ENCODE results near the gene SRSF5. TPM values are rescaled to one million over a fixed set of nuclear protein-coding genes. Genes with fewer than 3 reads are reported as not detected.
"Not testable (repeated sequence)": the region's sequence is repeated elsewhere in the genome, so short reads cannot be mapped to it uniquely, and the experiment has no call there.

SRSF5 gene
- total RNA-seq, result 253 TPM

GRCh38 chr14:69766984-69767368 is at the start of gene SRSF5:
Gene SRSF5 (plus strand): TSS chr14:69767142. CDS start chr14:69768157, 1,015 bp downstream.
- peak; percentile 97 for DNase-seq

DNA sequence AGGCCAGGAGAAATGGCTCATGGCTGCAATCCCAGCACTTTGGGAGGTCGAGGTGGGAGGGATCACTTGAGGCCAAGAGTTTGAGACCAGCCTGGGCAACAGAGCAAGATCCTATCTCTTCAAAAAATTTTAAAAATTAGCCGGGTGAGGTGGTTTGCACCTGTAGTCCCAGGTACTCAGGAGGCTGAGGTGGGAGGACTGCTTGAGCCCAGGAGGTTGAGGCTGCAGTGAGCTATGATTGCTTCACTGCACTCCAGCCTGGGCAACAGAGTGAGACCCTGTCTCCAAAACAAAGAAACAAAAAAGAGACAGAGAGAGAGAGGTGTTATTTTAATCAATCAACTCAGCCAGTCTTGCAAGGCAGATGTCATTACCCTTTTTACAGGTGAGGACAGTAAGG is 48.3 kb upstream of the SRSF5 start:
- not testable (repeated sequence) for DNase-seq

DNA sequence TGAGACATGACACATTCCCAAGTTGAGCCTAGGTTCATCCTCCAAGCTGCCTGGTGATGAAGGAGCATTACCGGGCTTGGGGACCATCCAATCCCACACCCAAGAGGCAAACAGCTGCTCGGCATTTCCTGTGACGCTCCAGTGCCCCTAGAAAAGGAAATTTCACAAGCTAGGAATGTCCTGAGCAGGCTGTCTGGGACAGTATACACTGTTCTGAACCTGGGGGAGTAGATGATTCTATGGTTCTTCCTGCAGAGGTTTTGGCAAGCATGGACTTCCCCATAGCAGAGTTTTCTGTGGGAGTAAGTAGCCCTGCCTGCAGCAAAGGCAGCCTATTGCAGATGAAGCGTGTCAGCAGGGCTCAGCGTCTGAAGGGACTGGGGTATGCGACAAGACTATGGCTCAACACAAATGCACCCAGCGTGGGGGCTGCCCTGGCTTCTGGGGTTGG is 47.4 kb upstream of the SRSF5 start:
- DNase-seq, result peak; percentile 17

DNA sequence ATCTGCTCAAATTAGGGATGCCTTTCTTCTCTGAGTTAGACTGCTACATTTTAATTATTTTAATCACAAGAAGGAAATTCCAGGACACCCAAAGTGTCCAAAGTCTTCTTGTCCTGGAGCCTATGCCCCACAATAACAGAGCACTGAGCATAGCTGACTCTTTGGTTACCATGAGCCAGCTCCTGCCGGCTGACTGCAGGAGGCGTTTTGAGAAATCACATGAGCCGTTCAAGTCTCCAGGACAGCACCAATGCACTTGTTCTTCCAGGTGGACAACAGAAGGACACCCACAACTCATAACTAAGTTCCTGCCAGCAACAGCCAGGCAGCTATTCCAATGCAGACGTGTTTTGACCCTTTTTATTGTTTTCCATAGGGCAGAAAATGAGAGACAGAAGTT is 46.0 kb upstream of the SRSF5 start:
- no peak for DNase-seq

- peak; percentile 35 for DNase-seq
These were observed 40.0 kb upstream of the SRSF5 start for GRCh38 chr14:69726761-69727511.

GRCh38 chr14:69727860-69728259 is 39.1 kb upstream of the SRSF5 start:
- DNase-seq, result no peak

DNA sequence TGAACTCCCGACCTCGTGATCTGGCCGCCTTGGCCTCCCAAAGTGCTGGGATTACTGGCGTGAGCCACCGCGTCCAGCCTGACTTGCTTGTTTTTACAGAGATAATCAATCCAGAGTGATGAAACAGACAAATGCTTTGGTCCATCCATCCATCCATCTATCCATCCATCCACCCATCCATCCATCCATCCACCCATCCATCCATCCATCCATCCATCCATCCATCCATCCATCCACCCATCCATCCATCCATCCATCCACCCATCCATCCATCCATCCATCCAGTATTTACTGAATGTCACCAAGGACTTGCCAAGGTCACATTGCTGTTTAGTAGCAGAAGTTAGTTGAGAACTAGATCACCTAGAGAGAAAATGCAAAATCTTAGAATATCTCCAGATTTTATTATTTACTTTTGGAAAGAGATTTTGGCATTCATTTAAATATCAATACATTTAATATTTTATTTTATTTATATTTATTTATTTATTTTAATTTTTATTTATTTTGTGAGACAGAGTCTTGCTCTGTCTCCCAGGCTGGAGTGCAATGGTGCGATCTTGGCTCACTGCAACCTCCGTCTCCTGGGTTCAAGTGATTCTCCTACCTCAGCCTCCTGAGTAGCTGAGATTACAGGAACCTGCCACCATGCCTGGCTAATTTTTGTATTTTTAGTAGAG is 34.9 kb upstream of the SRSF5 start:
- not testable (repeated sequence) for DNase-seq

- DNase-seq, result not testable (repeated sequence)
These were observed 30.5 kb upstream of the SRSF5 start for GRCh38 chr14:69736405-69736804.

DNA sequence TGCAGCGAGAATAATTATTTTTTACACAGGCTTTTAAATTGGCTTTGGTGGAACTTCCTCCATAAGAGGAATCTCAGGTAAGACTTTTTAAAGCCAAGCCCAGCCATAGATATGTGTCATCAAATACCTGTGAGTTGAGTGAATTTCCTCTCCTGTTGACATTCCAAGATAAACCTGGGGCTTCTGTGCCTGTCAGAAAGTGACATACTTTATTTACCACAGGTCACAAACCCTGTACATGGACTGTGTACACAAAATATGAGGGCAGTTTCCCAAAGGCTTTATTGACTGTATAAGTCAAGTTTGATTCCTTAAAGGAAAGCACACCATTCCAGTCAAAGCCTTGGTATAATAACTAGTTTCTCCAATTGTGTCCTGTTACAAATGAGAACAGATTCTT is 25.9 kb upstream of the SRSF5 start:
- DNase-seq, result no peak

DNA sequence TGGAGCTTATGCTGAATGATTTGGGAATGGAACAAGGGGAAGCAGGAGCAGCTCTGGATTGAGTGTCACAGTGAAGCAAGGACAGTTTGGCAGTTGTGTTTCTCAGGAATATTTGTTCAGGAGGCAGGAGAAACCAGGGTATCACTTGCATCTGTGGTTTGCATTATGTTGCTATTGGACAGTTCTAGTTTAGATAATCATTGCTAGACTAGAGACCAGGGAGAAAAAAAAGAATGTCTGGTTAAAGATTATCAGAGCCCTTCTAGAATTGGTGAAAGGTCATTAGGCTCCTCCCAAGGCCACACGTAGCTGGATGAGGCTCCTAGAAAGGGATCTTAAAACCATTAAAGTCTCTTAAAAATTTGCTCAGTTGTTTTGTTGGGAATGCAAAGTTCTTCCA is 17.0 kb upstream of the SRSF5 start:
- no peak for DNase-seq

DNA sequence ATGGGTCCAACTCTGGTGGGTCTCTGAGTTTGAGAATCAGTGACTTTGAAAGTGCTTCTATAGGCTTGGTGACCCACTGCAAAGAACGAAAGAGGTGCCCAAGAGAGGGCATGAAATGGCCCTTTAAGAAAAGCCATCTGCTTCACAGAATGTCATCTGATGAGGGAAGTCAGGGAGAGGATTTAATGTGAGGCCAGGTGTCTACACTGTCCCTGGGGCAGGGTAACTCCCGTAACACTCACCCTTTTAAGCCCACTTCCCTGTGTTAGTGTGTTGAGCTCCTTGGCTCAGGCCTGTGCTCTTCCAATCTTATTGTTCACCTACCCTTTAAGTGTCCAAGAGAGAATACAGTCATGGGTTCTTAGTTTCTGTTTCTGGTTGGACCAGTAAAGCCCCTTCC is 16.4 kb upstream of the SRSF5 start:
- DNase-seq, result no peak

DNA sequence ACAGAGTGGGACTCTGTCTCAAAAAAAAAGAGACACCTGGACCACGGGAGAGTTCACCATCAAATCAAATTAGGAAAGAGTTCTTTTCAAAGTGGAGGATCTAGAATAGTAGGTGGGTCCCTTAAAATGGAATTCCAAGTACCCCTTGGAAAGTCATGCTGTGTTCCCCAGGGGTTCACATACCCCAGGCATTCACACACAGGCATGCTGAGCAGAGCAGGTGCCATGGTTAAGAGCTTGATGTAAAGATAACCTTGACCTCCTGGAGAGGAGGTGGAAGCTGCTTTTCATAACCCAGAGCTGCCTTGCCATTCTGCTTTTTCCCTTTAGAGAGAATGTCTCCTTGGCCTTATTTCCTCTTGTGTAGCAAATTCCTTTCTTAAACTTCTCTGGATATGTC is 14.2 kb upstream of the SRSF5 start:
- no peak for DNase-seq

GRCh38 chr14:69753860-69754259 is 13.1 kb upstream of the SRSF5 start:
- DNase-seq, result no peak

DNA sequence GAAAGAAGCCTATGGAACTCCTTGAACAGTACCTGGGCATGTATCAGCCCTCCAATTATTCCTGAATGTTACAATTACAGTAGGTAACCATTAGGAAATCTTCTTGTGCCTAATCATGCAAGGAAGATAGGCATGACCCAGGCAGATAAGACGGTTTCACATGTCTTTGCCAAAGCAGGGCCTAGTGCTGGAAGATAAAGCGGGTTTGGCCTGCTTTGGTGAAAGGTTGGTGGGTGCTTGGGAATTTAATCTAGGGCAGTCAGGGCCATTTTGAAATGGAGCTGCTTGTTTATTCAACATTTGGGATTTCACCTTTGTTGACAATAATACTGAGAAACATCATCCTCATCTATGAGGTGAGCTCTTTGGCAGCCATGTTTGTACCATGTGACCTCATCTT is 12.5 kb upstream of the SRSF5 start:
- no peak for DNase-seq

GRCh38 chr14:69755296-69755695 is 11.6 kb upstream of the SRSF5 start:
- DNase-seq, result no peak

- DNase-seq, result no peak
These were observed 11.2 kb upstream of the SRSF5 start for GRCh38 chr14:69755784-69756183.

DNA sequence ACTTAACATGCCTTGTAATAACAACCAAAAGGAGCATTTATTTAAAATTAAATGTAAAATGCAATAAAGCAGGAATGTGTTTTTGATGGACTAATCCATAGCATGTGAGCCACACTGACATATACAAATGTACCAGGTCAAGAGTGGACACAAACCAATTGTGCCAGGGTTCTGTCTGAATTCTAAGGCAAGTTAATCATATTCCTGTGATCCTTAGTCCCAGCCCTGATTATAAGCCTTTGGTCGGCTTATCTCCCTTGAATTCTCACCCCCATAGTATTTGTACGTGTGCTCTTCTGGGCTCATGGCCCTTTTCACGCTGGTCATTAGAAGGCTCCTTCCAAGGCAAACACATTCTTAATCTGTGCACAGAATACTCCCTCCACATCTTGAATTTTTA is 10.6 kb upstream of the SRSF5 start:
- DNase-seq, result no peak

DNA sequence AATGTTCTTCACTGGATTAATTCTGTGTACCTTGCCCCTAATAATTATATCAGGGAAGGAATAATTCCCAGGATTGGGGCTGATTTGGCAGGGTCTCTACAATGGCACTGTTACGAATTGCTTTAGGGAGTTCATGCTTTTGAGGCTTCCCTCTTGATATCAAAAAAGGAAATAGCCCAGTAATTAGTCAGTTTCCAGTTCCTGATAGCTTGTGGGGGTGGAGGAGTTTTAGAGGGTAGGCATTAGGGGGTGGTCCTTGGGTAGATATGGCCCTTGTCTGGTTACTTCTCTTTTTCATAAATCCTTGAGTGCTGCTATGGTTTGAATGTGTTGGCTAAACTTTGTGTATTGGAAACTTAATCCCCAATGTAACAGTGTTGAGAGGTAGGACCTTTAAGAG is 6.1 kb upstream of the SRSF5 start:
- no peak for DNase-seq

- no peak for DNase-seq
These were observed 3.0 kb upstream of the SRSF5 start for GRCh38 chr14:69763761-69764510.

DNA sequence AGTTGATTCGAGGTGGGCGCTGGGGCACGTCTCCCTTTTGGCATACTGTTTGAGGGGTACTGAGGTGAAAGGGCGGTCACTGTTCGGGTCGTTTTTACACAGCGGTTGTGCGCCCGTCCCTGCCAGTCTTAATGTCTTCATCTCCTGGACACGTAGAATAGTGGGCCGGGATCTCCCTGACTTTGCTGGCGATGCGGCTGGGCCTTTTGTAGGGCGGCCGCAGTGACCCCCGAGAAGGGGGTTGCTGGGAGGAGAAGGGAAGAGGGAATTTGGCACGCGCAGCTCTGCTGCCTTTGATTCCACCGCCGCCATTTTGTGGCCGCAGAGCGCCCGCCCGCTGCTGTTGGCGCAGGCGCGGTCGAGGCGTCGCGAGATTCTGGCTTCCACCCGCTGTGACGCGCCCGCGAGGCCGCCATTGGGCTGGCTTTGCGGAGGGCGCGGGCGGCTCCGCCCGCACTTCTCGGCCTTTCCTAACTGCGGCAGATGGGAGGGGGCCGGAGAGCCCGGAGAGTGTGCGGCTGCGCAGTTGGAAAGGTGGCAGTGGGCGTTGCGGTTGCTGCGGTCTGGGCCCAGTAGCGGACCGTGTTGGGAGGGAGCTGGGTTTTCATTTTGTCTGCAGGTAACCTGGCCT is 542 bp downstream of the SRSF5 start:
- DNase-seq, result peak; percentile 87

DNA sequence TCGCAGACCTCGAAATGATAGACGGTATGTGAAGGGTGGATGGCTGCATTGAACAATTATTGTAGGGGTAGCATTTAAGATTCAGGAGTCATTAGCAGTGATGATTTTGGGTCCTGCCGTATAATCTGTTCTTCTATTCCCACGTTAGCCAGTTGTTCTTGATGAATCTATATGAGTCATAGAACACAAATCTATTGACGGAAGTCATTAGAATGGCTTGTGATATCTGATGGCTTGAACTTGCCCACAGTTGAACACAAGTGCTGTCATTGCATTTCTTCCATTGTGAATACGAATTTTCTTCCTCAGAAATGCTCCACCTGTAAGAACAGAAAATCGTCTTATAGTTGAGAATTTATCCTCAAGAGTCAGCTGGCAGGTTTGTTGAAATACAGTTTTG is 1.9 kb downstream of the SRSF5 start:
- DNase-seq, result no peak

DNA sequence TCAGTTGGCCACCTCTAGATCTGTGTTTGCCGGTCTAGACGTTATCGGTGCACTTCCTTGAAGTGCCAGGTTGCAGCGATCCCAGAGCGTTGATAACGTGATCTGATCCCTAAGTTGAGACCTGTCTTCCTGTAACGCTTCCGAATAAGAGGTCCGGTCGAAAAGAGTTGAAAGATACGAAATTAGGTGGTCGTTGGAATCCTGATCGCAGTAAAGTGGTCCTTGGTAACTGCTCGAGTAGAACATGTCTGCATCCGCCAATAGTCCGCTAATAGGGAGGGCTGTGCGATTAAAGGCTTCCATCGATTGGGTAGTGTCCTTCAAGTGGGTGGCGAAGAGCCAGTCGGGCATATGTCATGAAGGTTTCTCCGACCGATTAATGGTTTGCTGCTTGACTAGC is 2.7 kb downstream of the SRSF5 start:
- DNase-seq, result no peak

DNA sequence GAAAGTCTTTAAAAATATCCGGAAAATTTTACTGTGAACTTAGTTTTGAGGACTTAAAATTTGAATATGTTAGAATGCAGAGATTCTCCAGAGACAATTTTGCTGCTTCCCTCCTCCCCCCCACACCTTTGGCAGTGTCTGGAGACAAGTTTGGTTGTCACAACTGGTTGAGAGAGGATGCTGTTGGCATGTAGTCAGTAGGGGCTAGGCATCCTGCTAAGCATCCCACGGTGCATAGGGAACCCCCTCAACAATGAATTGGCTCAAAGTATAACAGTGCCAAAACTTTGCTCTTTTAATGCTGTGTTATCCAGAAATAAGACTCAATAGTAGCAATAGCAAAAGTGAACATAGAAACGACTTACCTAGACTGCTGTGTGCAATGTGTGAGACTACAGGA is 3.6 kb downstream of the SRSF5 start:
- no peak for DNase-seq

Measured in skin of body (tissue), 2 donors.